Measurements from ENCODE around the gene SPOCK1. TPM values are rescaled to one million over a fixed set of nuclear protein-coding genes. Genes with fewer than 3 reads are reported as not detected.

Gene SPOCK1
- total and polyA plus RNA-seq, 7 donors = 4.2 to 52.7 (median 16.0) TPM

DNA sequence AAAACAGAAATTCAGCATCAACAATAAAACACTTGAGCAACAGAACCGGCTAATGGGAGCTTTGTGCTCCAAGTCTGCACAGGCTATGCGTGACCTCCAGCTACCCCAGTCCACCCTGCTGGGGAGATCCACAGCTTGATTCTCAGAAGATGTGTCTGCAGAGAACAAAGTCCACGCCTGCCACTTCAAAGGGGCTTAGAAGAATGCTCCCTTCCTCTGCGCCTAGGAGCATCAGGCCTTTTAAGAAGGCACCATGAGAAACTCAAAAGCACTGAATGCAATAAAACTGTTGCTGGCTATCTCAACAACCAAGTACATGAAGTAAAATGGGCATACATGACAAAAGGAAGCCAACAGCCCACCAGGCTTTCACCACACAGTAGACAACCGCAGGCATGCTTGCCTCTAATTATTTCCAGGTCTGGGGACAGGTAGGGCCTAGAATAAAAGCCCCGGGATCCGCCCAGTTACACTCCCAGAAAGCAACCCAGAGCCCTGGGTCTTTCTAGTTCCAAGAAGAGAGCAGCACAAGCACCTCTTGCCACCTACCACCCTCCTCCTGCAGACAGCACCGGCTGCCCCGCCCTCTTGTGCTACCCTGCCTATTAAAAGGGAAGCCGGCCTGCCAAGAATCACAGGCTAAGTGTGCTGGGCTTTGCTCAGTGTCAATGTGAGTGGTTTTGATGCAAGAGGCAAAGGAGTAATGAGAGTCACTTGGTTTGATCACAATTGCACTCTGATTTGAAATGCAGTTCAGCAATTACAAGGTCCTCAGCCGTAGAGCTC, 123.2 kb downstream of the SPOCK1 start:
- intact Hi-C loops (cut with DNase I) = no loop called here
- no peaks in the 10 kb centered on the region for H3K9me3 ChIP-seq
- no peaks in the 10 kb centered on the region for H3K4me1 ChIP-seq
- H3K27ac ChIP-seq = no peak overlapping the region
- no peak for ATAC-seq
- WGBS, 3 donors = 72 to 79% (median 75%) methylated on average over 11 of the region's 11 CpGs
- no peak overlapping the region for H3K4me3 ChIP-seq
- TF ChIP-seq, protein P1, sequence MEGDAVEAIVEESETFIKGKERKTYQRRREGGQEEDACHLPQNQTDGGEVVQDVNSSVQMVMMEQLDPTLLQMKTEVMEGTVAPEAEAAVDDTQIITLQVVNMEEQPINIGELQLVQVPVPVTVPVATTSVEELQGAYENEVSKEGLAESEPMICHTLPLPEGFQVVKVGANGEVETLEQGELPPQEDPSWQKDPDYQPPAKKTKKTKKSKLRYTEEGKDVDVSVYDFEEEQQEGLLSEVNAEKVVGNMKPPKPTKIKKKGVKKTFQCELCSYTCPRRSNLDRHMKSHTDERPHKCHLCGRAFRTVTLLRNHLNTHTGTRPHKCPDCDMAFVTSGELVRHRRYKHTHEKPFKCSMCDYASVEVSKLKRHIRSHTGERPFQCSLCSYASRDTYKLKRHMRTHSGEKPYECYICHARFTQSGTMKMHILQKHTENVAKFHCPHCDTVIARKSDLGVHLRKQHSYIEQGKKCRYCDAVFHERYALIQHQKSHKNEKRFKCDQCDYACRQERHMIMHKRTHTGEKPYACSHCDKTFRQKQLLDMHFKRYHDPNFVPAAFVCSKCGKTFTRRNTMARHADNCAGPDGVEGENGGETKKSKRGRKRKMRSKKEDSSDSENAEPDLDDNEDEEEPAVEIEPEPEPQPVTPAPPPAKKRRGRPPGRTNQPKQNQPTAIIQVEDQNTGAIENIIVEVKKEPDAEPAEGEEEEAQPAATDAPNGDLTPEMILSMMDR (IDR thresholded peaks at IDR 0.05) = no peak
- no peaks in the 10 kb centered on the region for H3K36me3 ChIP-seq (ENCODE audit: insufficient read depth in 1 of 2, low read depth in 1 of 2)
- DNase-seq = no peak
- H3K27me3 ChIP-seq (ENCODE audit: insufficient read depth in 3 of 3, low read length in 2 of 3) = no peaks in the 10 kb centered on the region

DNA sequence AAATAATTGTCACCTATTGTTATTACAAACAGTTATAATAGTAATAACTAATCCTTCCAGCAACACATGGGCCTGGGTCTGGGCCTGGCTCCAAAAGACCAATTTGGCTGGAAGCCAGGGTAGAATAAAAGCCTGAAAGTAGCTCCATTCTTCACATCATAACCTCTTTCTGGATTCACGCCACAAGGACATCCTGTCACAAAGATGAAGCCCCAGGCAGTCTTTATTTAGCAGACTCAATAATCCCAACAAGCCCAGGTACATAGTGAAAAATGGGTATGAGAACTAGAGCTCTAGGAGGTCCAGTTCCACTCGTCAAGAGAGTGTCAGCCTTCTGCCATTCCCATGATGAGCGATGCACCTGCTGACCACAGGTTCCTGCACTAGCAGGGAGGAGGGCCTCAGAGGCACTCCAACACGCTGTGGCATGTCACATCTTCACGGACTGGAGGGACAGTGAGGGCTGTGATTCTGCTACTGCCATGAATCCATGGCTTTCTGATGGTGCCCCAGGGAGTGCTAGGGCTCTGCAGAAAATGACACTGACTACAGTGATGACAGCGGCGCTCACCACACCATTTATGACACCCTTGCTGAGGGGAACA, 124.9 kb downstream of the SPOCK1 start:
- Histone ChIP-seq H3K36me3 (ENCODE audit: insufficient read depth in 1 of 2, low read depth in 1 of 2) (no peaks in the 10 kb centered on the region), H3K27me3 (ENCODE audit: insufficient read depth in 3 of 3, low read length in 2 of 3) (no peaks in the 10 kb centered on the region), H3K4me1 (no peaks in the 10 kb centered on the region), H3K9me3 (no peaks in the 10 kb centered on the region), H3K4me3 (no peak overlapping the region), H3K27ac (no peak overlapping the region)
- TF ChIP-seq, protein P1 (IDR thresholded peaks at IDR 0.05) = no peak
- 59 to 62% (median 61%) methylated on average over 7 of the region's 7 CpGs for WGBS, 3 donors
- DNase-seq (no peak), ATAC-seq (no peak)
- intact Hi-C loops (cut with DNase I) = no loop called here

DNA sequence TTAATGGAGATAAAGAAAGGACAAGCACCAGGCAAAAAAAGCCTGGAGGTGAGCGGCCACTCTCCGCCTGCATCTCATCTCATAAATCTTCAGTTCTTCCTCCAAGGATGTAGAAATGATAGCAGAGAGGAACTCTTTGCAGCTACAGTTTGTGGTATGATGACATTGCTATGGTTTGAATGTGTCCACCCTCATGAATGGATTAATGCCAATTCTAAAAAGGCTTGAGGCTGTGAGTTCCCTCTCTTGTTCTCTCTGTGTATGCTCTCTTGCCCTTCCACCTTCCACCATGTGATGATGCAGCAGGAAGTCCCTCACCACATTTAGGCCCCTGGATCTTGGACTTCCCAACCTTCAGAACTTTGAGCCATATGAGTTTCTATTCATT, 126.4 kb downstream of the SPOCK1 start:
- Histone ChIP-seq H3K36me3 (ENCODE audit: insufficient read depth in 1 of 2, low read depth in 1 of 2) (no peaks in the 10 kb centered on the region), H3K4me1 (no peaks in the 10 kb centered on the region), H3K27me3 (ENCODE audit: insufficient read depth in 3 of 3, low read length in 2 of 3) (no peaks in the 10 kb centered on the region), H3K9me3 (no peaks in the 10 kb centered on the region), H3K27ac (no peak overlapping the region), H3K4me3 (no peak overlapping the region)
- intact Hi-C loops (cut with DNase I) = no loop called here
- TF ChIP-seq, protein P1 (IDR thresholded peaks at IDR 0.05) = no peak
- WGBS, 3 donors = 87 to 97% (median 91%) methylated on average over 2 of the region's 2 CpGs
- no peak for DNase-seq
- ATAC-seq = no peak

DNA sequence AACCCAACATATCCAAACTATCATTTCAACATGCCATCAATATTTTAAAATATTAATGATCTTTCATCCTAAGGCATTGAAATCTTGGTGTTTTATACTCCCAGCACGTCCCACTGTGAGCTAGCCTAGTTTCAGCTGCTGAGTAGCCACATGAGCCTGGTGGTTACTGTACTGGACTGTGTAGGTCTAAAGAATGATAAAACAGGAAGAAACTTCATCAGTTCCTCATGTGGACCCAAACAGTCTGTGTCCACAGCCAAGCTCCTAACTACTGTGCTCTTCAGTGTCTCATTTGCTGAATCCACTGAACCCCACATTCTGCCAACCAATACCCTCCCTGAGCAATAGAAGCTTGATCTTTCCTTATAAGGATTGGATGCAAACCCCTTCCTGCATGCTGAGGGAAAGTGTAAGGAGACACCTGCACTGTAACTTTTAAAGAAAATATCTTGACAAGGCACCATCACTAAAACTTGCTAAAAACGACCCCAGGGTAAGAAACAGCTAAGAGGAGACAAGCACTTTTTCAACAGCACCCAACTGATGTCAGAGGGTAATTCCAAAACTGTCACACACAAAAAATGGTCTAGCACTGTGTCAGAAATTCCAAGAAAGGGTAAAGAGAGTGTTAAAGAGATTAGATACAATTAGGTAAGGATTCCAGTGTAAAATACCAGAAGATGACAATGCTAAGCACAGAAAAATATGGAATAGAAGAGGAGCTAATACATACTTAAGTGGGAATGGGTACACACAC, 126.9 kb downstream of the SPOCK1 start:
- no peak overlapping the region for H3K27ac ChIP-seq
- TF ChIP-seq, protein P1 (IDR thresholded peaks at IDR 0.05) = no peak
- H3K4me3 ChIP-seq = no peak overlapping the region
- WGBS, 3 donors = 55 to 66% (median 63%) methylated on average over 2 of the region's 2 CpGs
- H3K9me3 ChIP-seq = no peaks in the 10 kb centered on the region
- no peak for DNase-seq
- no peaks in the 10 kb centered on the region for H3K36me3 ChIP-seq (ENCODE audit: insufficient read depth in 1 of 2, low read depth in 1 of 2)
- no peak for ATAC-seq
- H3K27me3 ChIP-seq (ENCODE audit: insufficient read depth in 3 of 3, low read length in 2 of 3) = no peaks in the 10 kb centered on the region
- H3K4me1 ChIP-seq = no peaks in the 10 kb centered on the region
- intact Hi-C loops (cut with DNase I) = no loop called here
